ENCODE measurements around the gene RPA3.

Gene RPA3

GRCh38 chr7:7667187-7667586, 51.2 kb downstream of the RPA3 start:
- TF ChIP-seq GATA2 (IDR thresholded peaks at IDR 0.05; ENCODE audit: low read depth, low read length) = no peak

- TF ChIP-seq GATA2 (IDR thresholded peaks at IDR 0.05; ENCODE audit: low read depth, low read length) (no peak), GATA3 (IDR thresholded peaks at IDR 0.05; ENCODE audit: low read depth, low read length) (no peak)
Measured at GRCh38 chr7:7665031-7665430, 53.4 kb downstream of the RPA3 start.

- TF ChIP-seq GATA2 (IDR thresholded peaks at IDR 0.05; ENCODE audit: low read depth, low read length) = no peak
- no peak for TF ChIP-seq GATA3 (IDR thresholded peaks at IDR 0.05; ENCODE audit: low read depth, low read length)
Measured at GRCh38 chr7:7664291-7664690, 54.1 kb downstream of the RPA3 start.

- no peak for TF ChIP-seq GATA2 (IDR thresholded peaks at IDR 0.05; ENCODE audit: low read depth, low read length)
- no peak for TF ChIP-seq GATA3 (IDR thresholded peaks at IDR 0.05; ENCODE audit: low read depth, low read length)
Measured at GRCh38 chr7:7662527-7662926, 55.9 kb downstream of the RPA3 start.

- TF ChIP-seq GATA3 (IDR thresholded peaks at IDR 0.05; ENCODE audit: low read depth, low read length) = no peak
- peak; percentile 56 for TF ChIP-seq GATA2 (IDR thresholded peaks at IDR 0.05; ENCODE audit: low read depth, low read length)
Measured at GRCh38 chr7:7654964-7655715, 63.3 kb downstream of the RPA3 start.

GRCh38 chr7:7653593-7654187, 64.7 kb downstream of the RPA3 start:
- TF ChIP-seq GATA3 (IDR thresholded peaks at IDR 0.05; ENCODE audit: low read depth, low read length) = no peak
- TF ChIP-seq GATA2 (IDR thresholded peaks at IDR 0.05; ENCODE audit: low read depth, low read length) = no peak

- no peak for TF ChIP-seq GATA2 (IDR thresholded peaks at IDR 0.05; ENCODE audit: low read depth, low read length)
- no peak for TF ChIP-seq GATA3 (IDR thresholded peaks at IDR 0.05; ENCODE audit: low read depth, low read length)
Measured at GRCh38 chr7:7652798-7653540, 65.4 kb downstream of the RPA3 start.

GRCh38 chr7:7651479-7651878, 66.9 kb downstream of the RPA3 start:
- TF ChIP-seq GATA3 (IDR thresholded peaks at IDR 0.05; ENCODE audit: low read depth, low read length) (no peak), GATA2 (IDR thresholded peaks at IDR 0.05; ENCODE audit: low read depth, low read length) (no peak)

GRCh38 chr7:7650682-7651206, 67.7 kb downstream of the RPA3 start:
- TF ChIP-seq GATA3 (IDR thresholded peaks at IDR 0.05; ENCODE audit: low read depth, low read length) = no peak

- no peak for TF ChIP-seq GATA3 (IDR thresholded peaks at IDR 0.05; ENCODE audit: low read depth, low read length)
- no peak for TF ChIP-seq GATA2 (IDR thresholded peaks at IDR 0.05; ENCODE audit: low read depth, low read length)
Measured at GRCh38 chr7:7647495-7648036, 70.8 kb downstream of the RPA3 start.

GRCh38 chr7:7642081-7642480, 76.3 kb downstream of the RPA3 start:
- TF ChIP-seq GATA3 (IDR thresholded peaks at IDR 0.05; ENCODE audit: low read depth, low read length) (no peak), GATA2 (IDR thresholded peaks at IDR 0.05; ENCODE audit: low read depth, low read length) (no peak)

- no peak for TF ChIP-seq GATA3 (IDR thresholded peaks at IDR 0.05; ENCODE audit: low read depth, low read length)
- no peak for TF ChIP-seq GATA2 (IDR thresholded peaks at IDR 0.05; ENCODE audit: low read depth, low read length)
Measured at GRCh38 chr7:7641129-7641663, 77.2 kb downstream of the RPA3 start.

GRCh38 chr7:7640221-7641128, 77.9 kb downstream of the RPA3 start, which contains the start of gene UMAD1:
Gene UMAD1 (plus strand): TSS chr7:7640752. CDS start chr7:7673372, 32,620 bp downstream.
- TF ChIP-seq GATA2 (IDR thresholded peaks at IDR 0.05; ENCODE audit: low read depth, low read length) (peak; percentile 11; the same call in 1 of the 2 replicates), GATA3 (IDR thresholded peaks at IDR 0.05; ENCODE audit: low read depth, low read length) (no peak)

Data from SH-SY5Y (cell line).